Measurements from ENCODE around the gene PLD2.

DNA sequence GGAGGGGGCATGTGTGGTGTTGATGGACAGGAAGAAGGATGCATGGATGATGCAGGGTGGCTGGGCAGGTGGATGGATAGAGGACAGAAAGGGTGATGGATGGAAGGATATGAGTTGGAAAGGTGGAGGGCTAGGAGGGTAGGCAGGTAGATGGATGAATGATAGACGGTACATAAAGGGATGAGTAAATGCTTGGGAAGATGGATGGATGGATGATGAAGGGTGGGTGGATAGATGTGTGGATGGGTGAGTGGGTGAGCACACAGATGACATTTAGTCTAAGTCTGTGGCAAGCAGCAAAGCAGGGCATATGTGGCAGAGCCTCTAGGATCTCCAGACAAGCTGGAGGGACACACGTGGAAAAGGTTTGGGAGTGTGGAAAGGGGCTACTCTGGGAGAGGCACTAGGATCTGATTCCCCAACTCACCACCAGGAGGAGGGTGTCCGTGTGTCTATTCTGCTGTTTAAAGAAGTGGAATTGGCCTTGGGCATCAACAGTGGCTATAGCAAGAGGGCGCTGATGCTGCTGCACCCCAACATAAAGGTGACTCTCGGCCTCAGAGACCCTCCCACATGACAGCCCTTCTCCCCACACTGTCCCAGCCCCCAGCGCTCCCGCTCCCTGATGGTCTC, 8.2 kb downstream of the PLD2 start:
- TF ChIP-seq CTCF (IDR thresholded peaks at IDR 0.05; ENCODE audit: low read depth, low read length, poor library complexity, severe bottlenecking) (no peak), EZH2phosphoT487 (IDR thresholded peaks at IDR 0.05; ENCODE audit: borderline replicate concordance, low read length) (no peak)

Data from DOHH2 (cell line).